NCI-H526 (cell line): Measurements from ENCODE around the gene CADPS.

Experiments
- DNase-seq, 2 experiments: peaks; one replicate each; lab custom pipeline; 2025; lab: John Stamatoyannopoulos, UW

Gene CADPS

DNA sequence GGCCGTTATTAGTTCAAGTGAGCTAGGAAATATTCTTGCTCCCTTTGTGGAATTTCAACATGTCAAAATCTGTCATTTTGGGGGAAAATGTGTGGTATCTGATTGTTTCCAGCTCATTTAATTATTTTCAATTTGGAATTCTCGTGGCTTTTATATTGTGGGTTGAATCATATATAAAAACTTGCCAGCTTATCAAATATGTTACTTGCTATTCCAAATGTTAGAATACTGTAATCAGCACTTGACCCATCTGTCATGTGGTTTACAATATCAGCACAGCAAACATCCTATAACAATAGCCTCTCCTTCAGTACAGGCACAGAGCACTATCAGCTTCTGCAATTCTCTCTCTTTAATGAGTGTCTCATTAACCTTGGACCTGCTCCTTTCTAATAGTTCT is 371.7 kb downstream of the CADPS start:
- no peak for DNase-seq

DNA sequence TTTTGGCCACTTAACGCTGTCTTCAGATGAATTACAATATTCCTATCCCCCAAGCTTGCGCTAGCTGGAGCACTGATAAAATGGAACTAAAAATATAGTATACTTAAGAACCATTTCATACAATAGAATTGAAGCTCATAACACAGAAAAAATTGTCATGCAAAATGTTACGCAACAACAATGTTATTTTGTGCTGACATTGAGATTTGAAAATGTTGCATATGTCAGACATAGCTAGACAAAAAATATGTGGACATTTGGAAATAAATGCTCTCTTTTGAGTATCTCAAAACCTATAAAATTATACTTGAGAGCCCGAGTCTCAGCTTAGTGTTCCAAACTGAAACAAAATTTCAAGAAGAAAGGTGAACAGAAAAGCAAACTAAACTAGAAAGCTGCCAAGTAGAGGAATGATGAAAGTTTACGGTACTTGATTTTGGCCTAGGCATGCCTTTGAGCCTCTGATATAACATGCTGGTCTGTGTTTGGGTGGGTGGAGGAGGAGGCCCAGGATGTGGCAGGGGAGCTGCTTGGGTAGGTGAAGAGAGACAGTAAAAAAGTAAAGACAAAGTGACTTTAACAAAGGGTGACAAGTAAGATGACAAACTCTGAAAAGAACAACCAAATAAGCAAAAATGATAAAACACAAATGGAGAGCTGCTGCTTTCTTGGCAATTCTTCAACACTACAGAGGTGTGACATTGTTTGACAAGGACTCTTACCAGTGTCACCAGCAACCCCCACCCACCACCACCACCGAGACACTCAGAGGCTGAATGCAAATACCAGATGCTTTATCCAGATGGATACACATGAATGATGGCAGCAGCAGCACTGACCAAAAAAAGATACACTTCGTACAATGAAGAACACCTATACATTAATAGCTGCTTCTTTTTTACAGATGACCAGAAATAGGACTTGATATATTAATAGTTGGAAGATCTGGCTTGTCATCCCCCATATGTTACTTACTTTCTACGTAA is 372.6 kb downstream of the CADPS start:
- DNase-seq, result peak in 1 of 2 experiments; percentile 40

- no peak for DNase-seq
These were observed 373.9 kb downstream of the CADPS start for GRCh38 chr3:62501289-62501668.

DNA sequence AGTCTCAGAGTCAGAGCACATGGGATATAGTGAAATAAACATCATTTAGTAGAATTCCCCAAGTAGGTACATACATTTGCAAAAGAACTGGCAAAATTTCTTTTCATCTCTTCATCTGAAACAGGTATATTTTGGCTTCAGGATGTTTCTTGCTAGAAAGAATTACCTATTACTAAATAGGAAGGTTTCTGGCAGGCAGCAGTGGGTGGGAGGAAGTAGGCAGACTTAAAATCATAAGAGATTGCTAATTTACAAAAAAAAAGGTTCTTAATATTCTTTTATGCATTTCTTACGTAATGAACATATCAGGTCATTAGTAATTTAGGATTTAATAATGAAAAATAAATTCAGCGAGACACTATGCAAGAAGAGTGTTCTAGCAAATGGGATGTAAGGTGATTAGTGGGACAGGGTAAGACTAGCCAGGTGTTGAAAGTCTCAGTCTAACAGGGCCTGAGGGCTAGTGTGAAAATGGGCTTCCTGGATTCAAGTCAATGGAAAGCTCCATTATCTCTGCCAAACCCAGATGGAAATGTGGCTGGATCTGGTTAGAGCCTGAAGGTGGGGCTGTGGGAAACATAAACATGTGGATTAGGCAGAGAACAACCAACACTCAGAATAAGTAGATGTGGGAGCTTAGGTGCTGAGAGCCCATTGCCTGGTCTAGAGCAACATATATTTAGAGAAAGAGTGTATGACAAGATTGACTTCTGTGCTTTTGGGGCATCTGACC is 374.5 kb downstream of the CADPS start:
- peak in 1 of 2 experiments; percentile 55 for DNase-seq

GRCh38 chr3:62497156-62497555 is 378.1 kb downstream of the CADPS start:
- no peak for DNase-seq

DNA sequence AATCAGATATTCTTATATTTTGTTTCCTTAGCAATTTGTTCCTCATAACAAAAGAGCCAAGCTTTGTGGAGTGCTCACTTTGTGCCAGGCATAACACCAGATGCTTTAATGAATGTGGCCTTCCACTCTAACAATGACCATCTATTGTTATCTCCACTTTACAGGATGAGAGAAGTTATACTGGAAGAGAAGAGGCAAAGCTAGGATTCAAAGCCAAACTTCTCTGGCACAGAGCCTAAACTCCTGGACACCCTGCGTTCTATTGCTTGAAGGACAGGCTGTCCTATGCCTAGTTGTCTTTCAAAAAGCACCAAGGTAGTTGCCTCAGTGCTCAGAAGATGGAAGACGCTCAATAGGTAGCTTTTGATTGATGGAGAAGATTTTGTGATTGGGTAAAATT is 378.7 kb downstream of the CADPS start:
- no peak for DNase-seq

DNA sequence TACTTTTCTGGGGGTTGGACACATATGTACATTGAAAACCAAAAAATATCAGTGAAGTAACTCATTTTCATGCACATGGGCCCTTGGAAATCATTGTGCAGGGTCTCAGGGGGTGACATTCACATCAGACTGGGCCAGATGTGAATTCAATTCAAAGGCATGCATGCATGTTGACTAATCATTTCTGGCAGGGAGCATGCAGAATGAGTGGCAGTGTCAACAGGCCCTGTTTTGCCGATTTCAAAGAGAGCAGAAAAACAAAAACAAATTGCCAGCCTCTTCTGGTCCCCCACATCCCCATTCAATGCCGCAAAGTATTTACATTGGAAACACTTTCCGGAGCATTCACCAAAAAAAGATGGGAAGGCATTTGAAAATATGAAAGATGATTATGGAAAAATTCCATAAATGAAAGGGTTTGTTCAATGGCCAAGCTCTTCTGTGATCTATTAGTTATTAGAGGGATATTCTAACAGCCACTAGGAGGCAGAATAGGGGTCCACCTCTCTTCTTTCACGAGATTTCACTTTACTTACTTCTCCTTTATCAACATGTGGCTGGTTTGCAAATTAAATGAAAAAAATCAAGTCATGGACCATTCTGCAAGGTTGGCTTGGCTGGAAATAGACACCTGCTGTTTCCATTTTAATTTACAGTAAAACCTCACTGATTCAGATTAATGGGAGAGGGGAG is 382.0 kb downstream of the CADPS start:
- DNase-seq, result peak in 1 of 2 experiments; percentile 9

GRCh38 chr3:62482961-62483360 is 392.3 kb downstream of the CADPS start:
- no peak for DNase-seq

- no peak for DNase-seq
These were observed 393.3 kb downstream of the CADPS start for GRCh38 chr3:62481962-62482361.

GRCh38 chr3:62480056-62480455 is 395.2 kb downstream of the CADPS start:
- no peak for DNase-seq

- no peak for DNase-seq
These were observed 395.9 kb downstream of the CADPS start for GRCh38 chr3:62479326-62479725.

DNA sequence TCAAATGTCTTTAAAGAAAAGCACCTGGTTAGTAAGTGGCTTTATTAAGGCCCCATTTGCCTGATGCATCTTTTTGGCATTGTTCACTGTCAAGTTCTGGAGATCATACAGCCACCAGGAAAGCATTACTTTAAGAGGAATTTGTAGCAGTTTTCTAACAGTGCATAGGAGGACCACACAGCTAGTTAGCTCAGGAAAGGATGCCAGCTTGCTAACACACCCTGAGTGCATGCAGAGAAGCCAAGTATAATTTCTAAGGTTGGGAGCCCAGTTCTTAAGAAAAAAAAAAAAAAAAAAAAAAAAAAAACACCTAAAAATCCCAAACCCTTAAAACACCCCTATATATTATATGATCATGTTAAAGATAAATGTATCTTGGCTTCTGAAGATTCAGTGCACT is 399.9 kb downstream of the CADPS start:
- DNase-seq, result no peak

DNA sequence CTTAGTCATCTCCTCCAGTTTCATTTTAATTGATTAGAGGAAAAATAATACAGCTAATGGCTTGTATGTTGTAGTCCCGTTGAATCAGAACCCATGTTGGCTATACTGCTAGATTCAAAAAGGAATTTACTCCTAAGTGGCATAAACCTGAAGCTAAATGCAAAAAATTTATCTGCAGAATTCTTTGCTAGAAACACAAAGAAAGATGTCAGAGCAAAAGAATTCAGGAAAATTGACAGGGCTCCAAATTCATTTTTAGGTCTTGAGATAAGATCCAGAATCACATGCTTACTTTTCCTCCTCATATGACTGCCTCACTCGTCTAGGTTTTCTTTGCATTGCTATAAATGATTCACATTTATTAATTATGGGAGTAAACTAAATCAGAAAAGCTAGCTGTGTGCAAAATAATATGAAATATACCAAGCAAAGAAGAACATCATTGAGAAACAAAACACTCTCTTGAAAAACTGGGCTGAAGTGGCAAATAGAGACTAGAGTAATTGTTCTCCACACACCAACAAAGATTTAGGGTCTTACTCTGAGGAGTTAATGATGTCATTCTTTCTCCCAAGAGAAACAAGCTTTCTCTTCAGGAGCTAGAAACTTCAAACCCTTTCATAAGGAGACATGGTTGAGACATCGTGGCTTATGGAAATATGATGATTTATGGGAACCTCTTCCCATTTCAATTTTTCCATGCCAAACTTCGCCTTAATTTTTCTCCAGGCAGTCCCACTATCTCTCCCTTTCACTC is 407.1 kb downstream of the CADPS start:
- DNase-seq, result no peak

DNA sequence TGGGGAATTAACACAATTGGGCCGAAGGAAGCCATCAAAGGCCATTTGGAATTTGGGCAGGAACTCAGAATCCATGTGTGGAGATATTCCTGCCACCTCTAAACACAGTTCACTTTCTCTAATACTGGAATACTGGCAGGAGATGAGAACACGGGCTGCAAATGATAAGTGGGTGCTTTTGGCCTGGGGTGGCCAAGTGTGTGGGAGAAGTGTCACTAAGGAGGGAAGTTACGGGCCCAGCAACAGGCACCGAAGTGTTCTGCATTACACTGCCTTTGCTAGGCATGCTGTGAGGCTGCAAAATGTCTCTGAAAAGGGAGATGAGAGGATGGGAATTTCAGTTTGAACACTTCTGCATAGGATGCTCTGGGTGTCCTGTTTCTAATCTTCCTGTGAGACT is 412.4 kb downstream of the CADPS start:
- DNase-seq, result no peak

DNA sequence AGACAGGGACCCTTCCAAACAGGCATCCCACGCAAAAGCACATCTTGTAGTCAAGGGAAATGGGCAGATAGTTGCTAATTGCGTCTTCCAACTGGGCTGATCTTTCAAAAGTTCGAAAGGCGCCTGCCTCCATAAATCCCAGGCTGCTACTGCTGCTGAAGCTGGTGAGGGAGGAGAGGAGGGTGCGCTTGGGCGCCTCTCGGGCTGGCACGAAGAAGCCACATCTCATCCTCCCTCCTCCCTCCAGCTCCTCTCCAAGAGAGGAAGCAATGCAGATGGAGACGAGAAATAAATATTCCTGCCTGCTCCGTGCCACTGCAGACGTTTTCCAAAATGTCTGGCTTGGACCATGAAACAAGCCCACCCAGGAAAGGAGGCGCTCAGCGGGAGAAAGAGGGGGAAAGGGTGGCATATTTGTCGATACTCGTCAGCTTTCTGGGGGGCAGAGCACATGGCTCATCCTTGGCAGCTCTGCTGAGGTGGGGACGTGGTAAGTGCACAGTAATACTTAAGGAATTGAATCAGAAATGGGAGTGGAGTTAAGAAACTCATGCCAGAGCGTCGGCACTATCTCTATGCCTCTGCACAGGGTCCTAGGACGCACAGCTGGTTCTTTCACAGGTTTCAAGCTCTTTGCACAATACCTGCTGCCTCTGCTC is 413.0 kb downstream of the CADPS start:
- DNase-seq, result no peak

- no peak for DNase-seq
These were observed 420.3 kb downstream of the CADPS start for GRCh38 chr3:62454916-62455315.

DNA sequence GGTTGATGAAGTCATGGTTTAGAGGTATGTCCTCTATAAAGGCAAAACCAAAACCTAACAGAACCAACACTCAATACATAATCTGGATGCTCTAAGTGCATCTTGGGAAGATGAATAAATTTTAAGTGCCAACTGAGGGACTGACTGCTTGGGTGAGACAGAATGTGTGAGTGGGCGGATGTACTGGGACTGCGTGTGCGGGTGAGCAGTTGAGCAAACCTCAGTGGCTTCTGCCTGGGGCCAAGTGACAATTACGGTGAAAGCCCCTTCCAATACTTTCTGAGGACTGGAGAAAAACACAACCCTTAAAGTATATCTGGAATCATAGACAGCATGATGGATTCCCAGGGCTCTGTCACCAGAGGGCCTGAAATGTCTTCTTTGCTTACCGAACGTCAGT is 421.8 kb downstream of the CADPS start:
- DNase-seq, result no peak

GRCh38 chr3:62451211-62451887 is 423.9 kb downstream of the CADPS start:
- no peak for DNase-seq

- no peak for DNase-seq
These were observed 428.8 kb downstream of the CADPS start for GRCh38 chr3:62446337-62446940.

DNA sequence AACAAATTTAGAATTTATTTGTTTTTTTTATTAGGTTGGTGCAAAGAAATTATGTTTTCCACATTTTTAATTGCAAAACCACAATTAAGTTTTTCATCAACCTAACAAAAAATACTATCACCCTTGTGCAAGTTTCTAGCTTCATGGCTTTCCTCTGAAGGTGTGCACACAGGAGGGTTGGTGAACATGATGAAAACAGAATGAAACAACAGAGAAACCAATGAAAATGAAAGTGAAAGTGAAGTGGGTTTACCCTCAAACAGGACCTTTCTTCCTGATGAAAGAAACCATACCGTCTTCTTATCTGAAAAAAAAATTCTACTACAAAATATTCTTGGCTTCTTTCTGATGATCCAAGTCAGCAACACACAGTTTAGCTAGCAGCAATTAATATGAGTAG is 429.9 kb downstream of the CADPS start:
- DNase-seq, result peak in 1 of 2 experiments; percentile 0
